ENCODE measurements around the gene TAF1C.

Gene TAF1C

GRCh38 chr16:84186685-84187437 lies at the start of gene TAF1C:
TSS of gene TAF1C (minus strand) at chr16:84187057. CDS start at chr16:84184988, 2,069 bp downstream.
- peak within 1 kb of the TSS; percentile 80 for H3K27ac ChIP-seq
- TF ChIP-seq CTCF (conservative IDR thresholded peaks at IDR 0.05) (peak; percentile 98), ZFX (IDR thresholded peaks at IDR 0.05) (no peak)

GRCh38 chr16:84234321-84235241 lies 47.7 kb upstream of the TAF1C start:
- H3K27ac ChIP-seq = no peak overlapping the region
- TF ChIP-seq CTCF (conservative IDR thresholded peaks at IDR 0.05) (no peak), ZFX (IDR thresholded peaks at IDR 0.05) (no peak)

GRCh38 chr16:84233748-84234147 lies 46.9 kb upstream of the TAF1C start:
- no peak for TF ChIP-seq ZFX (IDR thresholded peaks at IDR 0.05)
- no peak for TF ChIP-seq CTCF (conservative IDR thresholded peaks at IDR 0.05)
- no peak overlapping the region for H3K27ac ChIP-seq

GRCh38 chr16:84232969-84233368 lies 46.1 kb upstream of the TAF1C start:
- no peak overlapping the region for H3K27ac ChIP-seq
- TF ChIP-seq ZFX (IDR thresholded peaks at IDR 0.05) (no peak), CTCF (conservative IDR thresholded peaks at IDR 0.05) (no peak)

- TF ChIP-seq CTCF (conservative IDR thresholded peaks at IDR 0.05) (no peak), ZFX (IDR thresholded peaks at IDR 0.05) (no peak)
- no peak overlapping the region for H3K27ac ChIP-seq
Measured at GRCh38 chr16:84232060-84232459, 45.2 kb upstream of the TAF1C start.

- no peak for TF ChIP-seq ZFX (IDR thresholded peaks at IDR 0.05)
- no peak for TF ChIP-seq CTCF (conservative IDR thresholded peaks at IDR 0.05)
- no peak overlapping the region for H3K27ac ChIP-seq
Measured at GRCh38 chr16:84229471-84229870, 42.6 kb upstream of the TAF1C start.
